Lower lobe of right lung (tissue), 2 donors: Measurements from ENCODE around the gene PAM16. TPM values are rescaled to one million over a fixed set of nuclear protein-coding genes. Genes with fewer than 3 reads are reported as not detected.
A peak's percentile ranks its signal among the peaks of the same experiment; 100 is the strongest.

Source experiments
- ATAC-seq, 2 donors: fragments of 200-7000 bp; cut with Tn5 transposase; one replicate each; pipeline ENCODE4 v1.9.1; 2020 to 2022; ENCODE audit warnings: mild to moderate bottlenecking in 2 of 2, moderate library complexity in 2 of 2
- DNase-seq: peaks from one replicate; pipeline ENCODE4 v3.0.0-alpha.2; 2020
- H3K27ac ChIP-seq: fragments of 200-600 bp; one replicate; pipeline ENCODE4 v1.8.0; 2022
- H3K27me3 ChIP-seq: fragments of 200-600 bp; one replicate; pipeline ENCODE4 v1.8.0; 2022; ENCODE audit warnings: low read depth
- H3K36me3 ChIP-seq: fragments of 200-600 bp; one replicate; pipeline ENCODE4 v1.8.0; 2022; ENCODE audit warnings: mild to moderate bottlenecking
- H3K4me1 ChIP-seq: fragments of 200-600 bp; one replicate; pipeline ENCODE4 v1.8.0; 2022
- H3K4me3 ChIP-seq: fragments of 200-600 bp; one replicate; pipeline ENCODE4 v1.8.0; 2022; ENCODE audit warnings: mild to moderate bottlenecking
- H3K9me3 ChIP-seq: fragments of 200-600 bp; one replicate; pipeline ENCODE4 v1.8.0; 2022
- CTCF ChIP-seq: fragments of 200-600 bp; IDR thresholded peaks from one replicate; pipeline ENCODE4 v1.8.0; 2022; ENCODE audit warnings: antibody characterized with exemption, mild to moderate bottlenecking
- intact Hi-C: fragments of 100-400 bp; cut with DNase I; formaldehyde crosslinking; loops from one replicate; pipeline ENCODE4 v1.11.0; 2022
- total RNA-seq: library from RNA; stranded (reverse); fragmentation: NEBNext Ultra II Directional; extraction: Animal tissue kit (Norgen Biotek cat#: 25700); gene quantifications from one replicate; pipeline ENCODE4 v1.2.1, GENCODE V29; 2021
- donor health status: DM: no; HTN: yes; CAD: no; lungs with severe emphysema.

The PAM16 gene
- total RNA-seq, 1 donor from 2014 or later: 40.0 TPM

- intact Hi-C loops: no loop called here
- no peak for DNase-seq
- no peak for ATAC-seq
- no peaks in the 10 kb centered on the region for H3K36me3 ChIP-seq
- TF ChIP-seq CTCF: no peak
- peak overlapping the region; percentile 66 for H3K4me3 ChIP-seq
- peaks cover 11% of the 10 kb centered on the region for H3K27me3 ChIP-seq
- no peaks in the 10 kb centered on the region for H3K9me3 ChIP-seq
- peak overlapping the region; percentile 82 for H3K27ac ChIP-seq
- peaks cover 62% of the 10 kb centered on the region for H3K4me1 ChIP-seq
Measured at GRCh38 chr16:4316108-4316863, 34.8 kb downstream of the PAM16 start.

- peak within 1 kb of the TSS; percentile 94 for H3K27ac ChIP-seq
- peak; percentile 83 for DNase-seq
- H3K4me3 ChIP-seq: peak within 1 kb of the TSS; percentile 79
- H3K36me3 ChIP-seq: no peaks in the 10 kb centered on the region
- peaks cover 11% of the 10 kb centered on the region for H3K27me3 ChIP-seq
- H3K9me3 ChIP-seq: no peaks in the 10 kb centered on the region
- intact Hi-C loops: no loop called here
- ATAC-seq: peak; percentile 87
- no peak for TF ChIP-seq CTCF
- peaks cover 55% of the 10 kb centered on the region for H3K4me1 ChIP-seq
Measured at GRCh38 chr16:4315186-4316107, 35.7 kb downstream of the PAM16 start, which contains the start of gene GLIS2. Gene GLIS2, plus strand, starts transcription at chr16:4316067. Its CDS starts 16,214 bp downstream, at chr16:4332281.

DNA sequence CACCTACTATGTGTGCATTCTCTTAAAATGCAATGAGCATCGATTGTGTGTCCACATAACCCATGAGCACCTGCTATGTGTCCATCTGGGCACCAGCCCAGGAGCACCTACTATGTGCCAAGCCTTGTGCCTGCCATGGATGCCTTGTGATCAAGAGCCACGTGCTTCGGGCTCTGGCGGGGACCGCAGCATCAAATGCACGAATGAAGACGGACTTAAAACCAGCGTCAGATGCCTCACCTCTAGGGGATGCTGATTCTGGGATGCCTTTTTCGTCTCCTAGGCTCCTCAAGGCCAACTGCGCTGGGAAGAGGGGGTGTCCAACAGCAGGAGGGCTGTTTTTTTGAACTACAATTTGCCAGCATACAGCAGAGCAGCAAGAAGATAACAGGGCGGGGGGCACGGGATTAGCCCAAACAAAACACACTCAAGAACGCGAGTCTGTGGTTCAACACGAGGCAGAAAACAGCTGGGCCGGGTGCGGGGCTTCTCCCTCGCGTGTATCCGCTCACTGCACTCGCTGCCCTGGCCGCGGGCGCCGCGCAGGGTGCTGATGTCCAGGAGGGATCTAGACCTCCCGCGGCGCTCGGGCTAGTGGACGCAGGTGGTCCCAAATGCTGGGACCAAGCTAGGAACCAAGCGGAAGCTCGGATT, 36.5 kb downstream of the PAM16 start:
- DNase-seq: no peak
- peak overlapping the region; percentile 79 for H3K4me3 ChIP-seq
- peak in 1 of 2 donors; percentile 10 for ATAC-seq
- TF ChIP-seq CTCF: no peak
- peaks cover 51% of the 10 kb centered on the region for H3K4me1 ChIP-seq
- H3K36me3 ChIP-seq: no peaks in the 10 kb centered on the region
- peaks cover 11% of the 10 kb centered on the region for H3K27me3 ChIP-seq
- H3K27ac ChIP-seq: peak overlapping the region; percentile 94
- no peaks in the 10 kb centered on the region for H3K9me3 ChIP-seq
- intact Hi-C loops: no loop called here

GRCh38 chr16:4313563-4314531, 37.3 kb downstream of the PAM16 start:
- no peaks in the 10 kb centered on the region for H3K36me3 ChIP-seq
- peak; percentile 77 for DNase-seq
- intact Hi-C loops: no loop called here
- peak; percentile 38 to 45 for ATAC-seq
- H3K27ac ChIP-seq: peak overlapping the region; percentile 94
- H3K9me3 ChIP-seq: no peaks in the 10 kb centered on the region
- H3K27me3 ChIP-seq: peaks cover 11% of the 10 kb centered on the region
- peak overlapping the region; percentile 14 for H3K4me3 ChIP-seq
- TF ChIP-seq CTCF: peak; percentile 79
- peaks cover 47% of the 10 kb centered on the region for H3K4me1 ChIP-seq
